Measurements from ENCODE around the gene MYPOP. TPM values are rescaled to one million over a fixed set of nuclear protein-coding genes. Genes with fewer than 3 reads are reported as not detected.
A peak's percentile ranks its signal among the peaks of the same experiment; 100 is the strongest.
"Not testable (repeated sequence)": the region's sequence is repeated elsewhere in the genome, so short reads cannot be mapped to it uniquely, and the experiment has no call there.

MYPOP gene
- total RNA-seq, 1 donor = 2.6 TPM

GRCh38 chr19:45900738-45901431 lies 1.5 kb downstream of the MYPOP start:
- DNase-seq (ENCODE audit: low read depth) = no peak
- peak overlapping the region; percentile 93 for H3K4me3 ChIP-seq (ENCODE audit: low read depth, low read length)
- TF ChIP-seq CTCF (IDR thresholded peaks at IDR 0.05; ENCODE audit: insufficient read depth, low read depth, low read length) = no peak

GRCh38 chr19:45899919-45900589 lies 2.4 kb downstream of the MYPOP start:
- H3K4me3 ChIP-seq (ENCODE audit: low read depth, low read length) = no peak overlapping the region
- TF ChIP-seq CTCF (IDR thresholded peaks at IDR 0.05; ENCODE audit: insufficient read depth, low read depth, low read length) = no peak
- DNase-seq (ENCODE audit: low read depth) = no peak

GRCh38 chr19:45899253-45899652 lies 3.2 kb downstream of the MYPOP start:
- no peak for DNase-seq (ENCODE audit: low read depth)
- TF ChIP-seq CTCF (IDR thresholded peaks at IDR 0.05; ENCODE audit: insufficient read depth, low read depth, low read length) = no peak
- H3K4me3 ChIP-seq (ENCODE audit: low read depth, low read length) = no peak overlapping the region

- TF ChIP-seq CTCF (IDR thresholded peaks at IDR 0.05; ENCODE audit: insufficient read depth, low read depth, low read length) = no peak
- H3K4me3 ChIP-seq (ENCODE audit: low read depth, low read length) = no peak overlapping the region
- DNase-seq (ENCODE audit: low read depth) = no peak
Observed at GRCh38 chr19:45897261-45897812, 5.1 kb downstream of the MYPOP start.

GRCh38 chr19:45895983-45896599 lies 6.3 kb downstream of the MYPOP start:
- H3K4me3 ChIP-seq (ENCODE audit: low read depth, low read length); DNase-seq (ENCODE audit: low read depth): not testable (repeated sequence)

- H3K4me3 ChIP-seq (ENCODE audit: low read depth, low read length) = no peak overlapping the region
- DNase-seq (ENCODE audit: low read depth) = no peak
- TF ChIP-seq CTCF (IDR thresholded peaks at IDR 0.05; ENCODE audit: insufficient read depth, low read depth, low read length) = no peak
Observed at GRCh38 chr19:45895519-45895972, 6.9 kb downstream of the MYPOP start.

GRCh38 chr19:45890877-45891276 lies 11.5 kb downstream of the MYPOP start:
- no peak for DNase-seq (ENCODE audit: low read depth)
- no peak overlapping the region for H3K4me3 ChIP-seq (ENCODE audit: low read depth, low read length)
- TF ChIP-seq CTCF (IDR thresholded peaks at IDR 0.05; ENCODE audit: insufficient read depth, low read depth, low read length) = no peak

All from fibroblast of villous mesenchyme (primary cell).